Neural cell (in vitro differentiated cells): ENCODE results near the gene APOC4.

Source experiments
- CTCF ChIP-seq: fragments of 450-650 bp; IDR thresholded peaks from 2 replicates; pipeline ENCODE4 v1.5.1; 2014; ENCODE audit warnings: antibody characterized with exemption, mild to moderate bottlenecking, moderate library complexity; ENCODE audit not compliant: poor library complexity, severe bottlenecking
- EZH2 ChIP-seq: fragments of 200-600, 300-800 bp; shearing (Covaris generic), sonication (generic); IDR thresholded peaks from 2 replicates; pipeline ENCODE4 v1.6.1; 2014; ENCODE audit warnings: antibody characterized with exemption, low read length, borderline replicate concordance, mild to moderate bottlenecking; ENCODE audit not compliant: insufficient read depth, poor library complexity, severe bottlenecking
- MXI1 ChIP-seq: fragments of 450-650 bp; conservative IDR thresholded peaks from 2 replicates; pipeline ENCODE4 v1.6.1; 2014; ENCODE audit warnings: antibody characterized with exemption, mild to moderate bottlenecking; ENCODE audit not compliant: poor library complexity, severe bottlenecking
- POLR2AphosphoS5 ChIP-seq: IDR thresholded peaks from 2 replicates; pipeline ENCODE4 v1.6.1; 2012
- RAD21 ChIP-seq: fragments of 450-650 bp; conservative IDR thresholded peaks from 2 replicates; pipeline ENCODE4 v1.6.1; 2014; ENCODE audit warnings: antibody characterized with exemption, mild to moderate bottlenecking, moderate library complexity
- TAF1 ChIP-seq: IDR thresholded peaks from 2 replicates; pipeline ENCODE4 v1.6.1; 2012; ENCODE audit warnings: low read depth
- TF ChIP-seq, protein P1 (sequence below): IDR thresholded peaks from 2 replicates; pipeline ENCODE4 v1.6.1; 2012; ENCODE audit warnings: borderline replicate concordance

DNA sequence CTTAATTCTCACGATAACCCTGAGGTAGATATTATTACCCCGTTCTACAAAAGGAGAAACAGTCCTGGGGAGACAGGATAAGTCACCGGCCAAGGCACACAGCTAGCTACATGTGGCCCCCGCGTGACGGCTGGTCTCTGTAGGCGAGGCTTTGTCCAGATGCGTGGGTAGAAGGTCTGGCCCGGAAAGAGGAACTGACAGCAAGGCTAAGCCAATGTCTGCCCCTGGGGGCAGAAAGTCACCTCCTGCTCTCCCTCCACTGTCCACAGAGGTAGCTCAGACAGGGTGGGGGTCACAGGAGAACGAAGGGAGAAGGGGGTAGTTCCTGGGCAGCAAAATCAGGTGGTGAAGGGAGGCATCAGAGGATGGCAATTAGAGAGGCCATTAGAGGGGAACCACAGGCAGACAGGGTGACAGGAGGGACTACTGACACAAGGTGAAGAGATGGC lies 1.8 kb downstream of the APOC4 start:
- no peak for TF ChIP-seq CTCF
- TF ChIP-seq, protein P1, sequence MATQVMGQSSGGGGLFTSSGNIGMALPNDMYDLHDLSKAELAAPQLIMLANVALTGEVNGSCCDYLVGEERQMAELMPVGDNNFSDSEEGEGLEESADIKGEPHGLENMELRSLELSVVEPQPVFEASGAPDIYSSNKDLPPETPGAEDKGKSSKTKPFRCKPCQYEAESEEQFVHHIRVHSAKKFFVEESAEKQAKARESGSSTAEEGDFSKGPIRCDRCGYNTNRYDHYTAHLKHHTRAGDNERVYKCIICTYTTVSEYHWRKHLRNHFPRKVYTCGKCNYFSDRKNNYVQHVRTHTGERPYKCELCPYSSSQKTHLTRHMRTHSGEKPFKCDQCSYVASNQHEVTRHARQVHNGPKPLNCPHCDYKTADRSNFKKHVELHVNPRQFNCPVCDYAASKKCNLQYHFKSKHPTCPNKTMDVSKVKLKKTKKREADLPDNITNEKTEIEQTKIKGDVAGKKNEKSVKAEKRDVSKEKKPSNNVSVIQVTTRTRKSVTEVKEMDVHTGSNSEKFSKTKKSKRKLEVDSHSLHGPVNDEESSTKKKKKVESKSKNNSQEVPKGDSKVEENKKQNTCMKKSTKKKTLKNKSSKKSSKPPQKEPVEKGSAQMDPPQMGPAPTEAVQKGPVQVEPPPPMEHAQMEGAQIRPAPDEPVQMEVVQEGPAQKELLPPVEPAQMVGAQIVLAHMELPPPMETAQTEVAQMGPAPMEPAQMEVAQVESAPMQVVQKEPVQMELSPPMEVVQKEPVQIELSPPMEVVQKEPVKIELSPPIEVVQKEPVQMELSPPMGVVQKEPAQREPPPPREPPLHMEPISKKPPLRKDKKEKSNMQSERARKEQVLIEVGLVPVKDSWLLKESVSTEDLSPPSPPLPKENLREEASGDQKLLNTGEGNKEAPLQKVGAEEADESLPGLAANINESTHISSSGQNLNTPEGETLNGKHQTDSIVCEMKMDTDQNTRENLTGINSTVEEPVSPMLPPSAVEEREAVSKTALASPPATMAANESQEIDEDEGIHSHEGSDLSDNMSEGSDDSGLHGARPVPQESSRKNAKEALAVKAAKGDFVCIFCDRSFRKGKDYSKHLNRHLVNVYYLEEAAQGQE, result no peak
- TF ChIP-seq POLR2AphosphoS5, result no peak
- TF ChIP-seq TAF1, result no peak
- TF ChIP-seq RAD21, result no peak
- TF ChIP-seq EZH2, result no peak
- TF ChIP-seq MXI1, result no peak
